ENCODE data around the gene RIMBP2. TPM values are rescaled to one million over a fixed set of nuclear protein-coding genes. Genes with fewer than 3 reads are reported as not detected.

RIMBP2 gene
- total and polyA plus RNA-seq, 2 experiments from 2014 or later, result 0.31 to 0.37 TPM

DNA sequence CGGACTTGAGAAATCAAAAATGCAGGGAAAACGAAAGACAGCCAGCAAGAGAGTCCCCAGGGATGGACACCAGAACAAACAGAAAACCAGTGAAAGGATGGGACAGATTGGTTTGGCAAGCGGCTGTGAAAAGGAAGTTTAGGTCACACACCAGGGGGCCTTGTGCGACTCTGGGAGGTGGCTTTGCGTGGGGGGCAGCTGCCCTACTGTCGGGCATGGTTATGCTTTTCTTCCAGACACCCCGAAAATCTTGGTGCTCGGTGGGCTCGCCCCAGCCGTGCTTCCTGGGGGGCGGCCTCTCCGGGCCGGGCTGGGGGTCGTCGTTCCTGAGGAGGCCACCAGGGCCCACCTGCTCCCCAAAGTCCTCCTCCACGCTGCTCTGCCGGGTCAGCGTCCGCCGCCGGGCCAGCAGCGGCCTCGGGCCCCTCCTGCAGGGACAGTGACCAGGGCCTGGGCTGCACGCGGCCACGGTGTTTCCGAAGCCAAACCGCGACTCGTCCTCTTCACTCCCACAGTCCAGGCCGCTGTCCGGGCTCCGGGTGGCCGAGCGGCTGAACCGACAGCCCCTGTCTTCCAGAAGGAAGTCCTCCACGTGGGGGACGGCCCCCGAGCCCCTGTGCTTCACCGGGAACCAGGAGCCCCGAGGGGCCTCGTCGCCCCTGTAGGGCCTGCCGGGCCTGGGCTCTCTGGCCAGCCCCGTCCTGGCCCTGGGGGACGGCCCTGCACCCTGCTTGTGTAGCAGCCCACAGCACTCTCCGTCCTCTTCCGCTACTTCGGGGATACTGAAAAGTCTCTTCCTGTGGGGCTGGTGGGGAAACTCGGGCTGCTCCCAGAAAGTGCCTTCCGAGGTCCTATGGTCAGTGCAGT lies 291.9 kb downstream of the RIMBP2 start:
- no peak for ATAC-seq
- H3F3A ChIP-seq (replicated peaks; ENCODE audit: low read depth), result no peaks in the 10 kb centered on the region
- peaks cover 5% of the 10 kb centered on the region for H3K27me3 Mint-ChIP-seq (ENCODE audit: insufficient read depth, low read depth, poor library complexity)
- no peaks in the 10 kb centered on the region for H3K36me3 ChIP-seq (ENCODE audit: insufficient read depth)
- H4K20me1 ChIP-seq (replicated peaks; ENCODE audit: insufficient read depth), result no peaks in the 10 kb centered on the region
- H3K27ac ChIP-seq (ENCODE audit: low read depth), result no peak overlapping the region
- no peaks in the 10 kb centered on the region; the same call in 2 of the 3 replicates for H3K4me1 Mint-ChIP-seq
- no peak overlapping the region for H3K27ac Mint-ChIP-seq
- no peaks in the 10 kb centered on the region for H3K79me2 ChIP-seq (replicated peaks; ENCODE audit: insufficient read depth)
- peaks cover 33% of the 10 kb centered on the region for H3K36me3 Mint-ChIP-seq (ENCODE audit: low read depth)
- H3K4me3 Mint-ChIP-seq, result no peak overlapping the region
- no peak overlapping the region for H3K4me3 ChIP-seq
- no peak overlapping the region for H2AFZ ChIP-seq
- TF ChIP-seq POLR2AphosphoS5 (IDR thresholded peaks at IDR 0.05; ENCODE audit: low read depth) (no peak), JUNB (IDR thresholded peaks at IDR 0.05; ENCODE audit: unreplicated experiment) (no peak), STAT1 (IDR thresholded peaks at IDR 0.05; ENCODE audit: unreplicated experiment) (no peak), CREB1 (CRISPR knock-in tag; IDR thresholded peaks at IDR 0.05; ENCODE audit: low read depth) (no peak), EZH2phosphoT487 (IDR thresholded peaks at IDR 0.05; ENCODE audit: unreplicated experiment) (no peak), ZNF331 (CRISPR knock-in tag; IDR thresholded peaks at IDR 0.05; ENCODE audit: low read depth) (no peak), ZNF114 (CRISPR knock-in tag; IDR thresholded peaks at IDR 0.05) (no peak), EZH2 (IDR thresholded peaks at IDR 0.05; ENCODE audit: low read depth, unreplicated experiment) (no peak), NANOG (IDR thresholded peaks at IDR 0.05; ENCODE audit: borderline replicate concordance) (no peak)
- TF ChIP-seq, protein P1, sequence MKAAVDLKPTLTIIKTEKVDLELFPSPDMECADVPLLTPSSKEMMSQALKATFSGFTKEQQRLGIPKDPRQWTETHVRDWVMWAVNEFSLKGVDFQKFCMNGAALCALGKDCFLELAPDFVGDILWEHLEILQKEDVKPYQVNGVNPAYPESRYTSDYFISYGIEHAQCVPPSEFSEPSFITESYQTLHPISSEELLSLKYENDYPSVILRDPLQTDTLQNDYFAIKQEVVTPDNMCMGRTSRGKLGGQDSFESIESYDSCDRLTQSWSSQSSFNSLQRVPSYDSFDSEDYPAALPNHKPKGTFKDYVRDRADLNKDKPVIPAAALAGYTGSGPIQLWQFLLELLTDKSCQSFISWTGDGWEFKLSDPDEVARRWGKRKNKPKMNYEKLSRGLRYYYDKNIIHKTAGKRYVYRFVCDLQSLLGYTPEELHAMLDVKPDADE (IDR thresholded peaks at IDR 0.05), result no peak
- TF ChIP-seq, protein P2, sequence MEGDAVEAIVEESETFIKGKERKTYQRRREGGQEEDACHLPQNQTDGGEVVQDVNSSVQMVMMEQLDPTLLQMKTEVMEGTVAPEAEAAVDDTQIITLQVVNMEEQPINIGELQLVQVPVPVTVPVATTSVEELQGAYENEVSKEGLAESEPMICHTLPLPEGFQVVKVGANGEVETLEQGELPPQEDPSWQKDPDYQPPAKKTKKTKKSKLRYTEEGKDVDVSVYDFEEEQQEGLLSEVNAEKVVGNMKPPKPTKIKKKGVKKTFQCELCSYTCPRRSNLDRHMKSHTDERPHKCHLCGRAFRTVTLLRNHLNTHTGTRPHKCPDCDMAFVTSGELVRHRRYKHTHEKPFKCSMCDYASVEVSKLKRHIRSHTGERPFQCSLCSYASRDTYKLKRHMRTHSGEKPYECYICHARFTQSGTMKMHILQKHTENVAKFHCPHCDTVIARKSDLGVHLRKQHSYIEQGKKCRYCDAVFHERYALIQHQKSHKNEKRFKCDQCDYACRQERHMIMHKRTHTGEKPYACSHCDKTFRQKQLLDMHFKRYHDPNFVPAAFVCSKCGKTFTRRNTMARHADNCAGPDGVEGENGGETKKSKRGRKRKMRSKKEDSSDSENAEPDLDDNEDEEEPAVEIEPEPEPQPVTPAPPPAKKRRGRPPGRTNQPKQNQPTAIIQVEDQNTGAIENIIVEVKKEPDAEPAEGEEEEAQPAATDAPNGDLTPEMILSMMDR (conservative IDR thresholded peaks at IDR 0.05; ENCODE audit: low read depth in 2 of 2), result no peak
- TF ChIP-seq, protein P3, sequence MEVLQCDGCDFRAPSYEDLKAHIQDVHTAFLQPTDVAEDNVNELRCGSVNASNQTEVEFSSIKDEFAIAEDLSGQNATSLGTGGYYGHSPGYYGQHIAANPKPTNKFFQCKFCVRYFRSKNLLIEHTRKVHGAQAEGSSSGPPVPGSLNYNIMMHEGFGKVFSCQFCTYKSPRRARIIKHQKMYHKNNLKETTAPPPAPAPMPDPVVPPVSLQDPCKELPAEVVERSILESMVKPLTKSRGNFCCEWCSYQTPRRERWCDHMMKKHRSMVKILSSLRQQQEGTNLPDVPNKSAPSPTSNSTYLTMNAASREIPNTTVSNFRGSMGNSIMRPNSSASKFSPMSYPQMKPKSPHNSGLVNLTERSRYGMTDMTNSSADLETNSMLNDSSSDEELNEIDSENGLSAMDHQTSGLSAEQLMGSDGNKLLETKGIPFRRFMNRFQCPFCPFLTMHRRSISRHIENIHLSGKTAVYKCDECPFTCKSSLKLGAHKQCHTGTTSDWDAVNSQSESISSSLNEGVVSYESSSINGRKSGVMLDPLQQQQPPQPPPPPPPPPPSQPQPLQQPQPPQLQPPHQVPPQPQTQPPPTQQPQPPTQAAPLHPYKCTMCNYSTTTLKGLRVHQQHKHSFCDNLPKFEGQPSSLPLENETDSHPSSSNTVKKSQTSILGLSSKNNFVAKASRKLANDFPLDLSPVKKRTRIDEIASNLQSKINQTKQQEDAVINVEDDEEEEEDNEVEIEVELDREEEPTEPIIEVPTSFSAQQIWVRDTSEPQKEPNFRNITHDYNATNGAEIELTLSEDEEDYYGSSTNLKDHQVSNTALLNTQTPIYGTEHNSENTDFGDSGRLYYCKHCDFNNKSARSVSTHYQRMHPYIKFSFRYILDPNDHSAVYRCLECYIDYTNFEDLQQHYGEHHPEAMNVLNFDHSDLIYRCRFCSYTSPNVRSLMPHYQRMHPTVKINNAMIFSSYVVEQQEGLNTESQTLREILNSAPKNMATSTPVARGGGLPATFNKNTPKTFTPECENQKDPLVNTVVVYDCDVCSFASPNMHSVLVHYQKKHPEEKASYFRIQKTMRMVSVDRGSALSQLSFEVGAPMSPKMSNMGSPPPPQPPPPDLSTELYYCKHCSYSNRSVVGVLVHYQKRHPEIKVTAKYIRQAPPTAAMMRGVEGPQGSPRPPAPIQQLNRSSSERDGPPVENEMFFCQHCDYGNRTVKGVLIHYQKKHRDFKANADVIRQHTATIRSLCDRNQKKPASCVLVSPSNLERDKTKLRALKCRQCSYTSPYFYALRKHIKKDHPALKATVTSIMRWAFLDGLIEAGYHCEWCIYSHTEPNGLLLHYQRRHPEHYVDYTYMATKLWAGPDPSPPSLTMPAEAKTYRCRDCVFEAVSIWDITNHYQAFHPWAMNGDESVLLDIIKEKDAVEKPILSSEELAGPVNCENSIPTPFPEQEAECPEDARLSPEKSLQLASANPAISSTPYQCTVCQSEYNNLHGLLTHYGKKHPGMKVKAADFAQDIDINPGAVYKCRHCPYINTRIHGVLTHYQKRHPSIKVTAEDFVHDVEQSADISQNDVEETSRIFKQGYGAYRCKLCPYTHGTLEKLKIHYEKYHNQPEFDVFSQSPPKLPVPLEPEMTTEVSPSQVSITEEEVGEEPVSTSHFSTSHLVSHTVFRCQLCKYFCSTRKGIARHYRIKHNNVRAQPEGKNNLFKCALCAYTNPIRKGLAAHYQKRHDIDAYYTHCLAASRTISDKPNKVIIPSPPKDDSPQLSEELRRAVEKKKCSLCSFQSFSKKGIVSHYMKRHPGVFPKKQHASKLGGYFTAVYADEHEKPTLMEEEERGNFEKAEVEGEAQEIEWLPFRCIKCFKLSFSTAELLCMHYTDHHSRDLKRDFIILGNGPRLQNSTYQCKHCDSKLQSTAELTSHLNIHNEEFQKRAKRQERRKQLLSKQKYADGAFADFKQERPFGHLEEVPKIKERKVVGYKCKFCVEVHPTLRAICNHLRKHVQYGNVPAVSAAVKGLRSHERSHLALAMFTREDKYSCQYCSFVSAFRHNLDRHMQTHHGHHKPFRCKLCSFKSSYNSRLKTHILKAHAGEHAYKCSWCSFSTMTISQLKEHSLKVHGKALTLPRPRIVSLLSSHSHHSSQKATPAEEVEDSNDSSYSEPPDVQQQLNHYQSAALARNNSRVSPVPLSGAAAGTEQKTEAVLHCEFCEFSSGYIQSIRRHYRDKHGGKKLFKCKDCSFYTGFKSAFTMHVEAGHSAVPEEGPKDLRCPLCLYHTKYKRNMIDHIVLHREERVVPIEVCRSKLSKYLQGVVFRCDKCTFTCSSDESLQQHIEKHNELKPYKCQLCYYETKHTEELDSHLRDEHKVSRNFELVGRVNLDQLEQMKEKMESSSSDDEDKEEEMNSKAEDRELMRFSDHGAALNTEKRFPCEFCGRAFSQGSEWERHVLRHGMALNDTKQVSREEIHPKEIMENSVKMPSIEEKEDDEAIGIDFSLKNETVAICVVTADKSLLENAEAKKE (CRISPR knock-in tag; IDR thresholded peaks at IDR 0.05), result no peak
- TF ChIP-seq, protein P4, sequence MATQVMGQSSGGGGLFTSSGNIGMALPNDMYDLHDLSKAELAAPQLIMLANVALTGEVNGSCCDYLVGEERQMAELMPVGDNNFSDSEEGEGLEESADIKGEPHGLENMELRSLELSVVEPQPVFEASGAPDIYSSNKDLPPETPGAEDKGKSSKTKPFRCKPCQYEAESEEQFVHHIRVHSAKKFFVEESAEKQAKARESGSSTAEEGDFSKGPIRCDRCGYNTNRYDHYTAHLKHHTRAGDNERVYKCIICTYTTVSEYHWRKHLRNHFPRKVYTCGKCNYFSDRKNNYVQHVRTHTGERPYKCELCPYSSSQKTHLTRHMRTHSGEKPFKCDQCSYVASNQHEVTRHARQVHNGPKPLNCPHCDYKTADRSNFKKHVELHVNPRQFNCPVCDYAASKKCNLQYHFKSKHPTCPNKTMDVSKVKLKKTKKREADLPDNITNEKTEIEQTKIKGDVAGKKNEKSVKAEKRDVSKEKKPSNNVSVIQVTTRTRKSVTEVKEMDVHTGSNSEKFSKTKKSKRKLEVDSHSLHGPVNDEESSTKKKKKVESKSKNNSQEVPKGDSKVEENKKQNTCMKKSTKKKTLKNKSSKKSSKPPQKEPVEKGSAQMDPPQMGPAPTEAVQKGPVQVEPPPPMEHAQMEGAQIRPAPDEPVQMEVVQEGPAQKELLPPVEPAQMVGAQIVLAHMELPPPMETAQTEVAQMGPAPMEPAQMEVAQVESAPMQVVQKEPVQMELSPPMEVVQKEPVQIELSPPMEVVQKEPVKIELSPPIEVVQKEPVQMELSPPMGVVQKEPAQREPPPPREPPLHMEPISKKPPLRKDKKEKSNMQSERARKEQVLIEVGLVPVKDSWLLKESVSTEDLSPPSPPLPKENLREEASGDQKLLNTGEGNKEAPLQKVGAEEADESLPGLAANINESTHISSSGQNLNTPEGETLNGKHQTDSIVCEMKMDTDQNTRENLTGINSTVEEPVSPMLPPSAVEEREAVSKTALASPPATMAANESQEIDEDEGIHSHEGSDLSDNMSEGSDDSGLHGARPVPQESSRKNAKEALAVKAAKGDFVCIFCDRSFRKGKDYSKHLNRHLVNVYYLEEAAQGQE (IDR thresholded peaks at IDR 0.05; ENCODE audit: unreplicated experiment), result no peak
- no peak overlapping the region for H3K4me2 ChIP-seq
- no peaks in the 10 kb centered on the region for H3K9me2 ChIP-seq (ENCODE audit: insufficient read depth)
- H3K4me1 ChIP-seq (ENCODE audit: insufficient read depth), result no peaks in the 10 kb centered on the region
- H3K9me3 Mint-ChIP-seq, result peaks cover 91% of the 10 kb centered on the region
- no peaks in the 10 kb centered on the region for H3K27me3 ChIP-seq (ENCODE audit: insufficient read depth)
- DNase-seq (ENCODE audit: low spot score), result no peak
